Measurements from ENCODE around the gene AP1S2. TPM values are rescaled to one million over a fixed set of nuclear protein-coding genes. Genes with fewer than 3 reads are reported as not detected.

AP1S2 gene
- total and polyA plus RNA-seq, 2 of the 8 experiments (the other 6 are each of a cell fraction or from before 2014, with no cell fraction given) = 88.2 to 237 TPM

GRCh38 chrX:15854712-15855567, at the start of gene AP1S2 (continued):
- TF ChIP-seq KDM4A (IDR thresholded peaks at IDR 0.05; ENCODE audit: low read depth, low read length, severe bottlenecking) (peak; percentile 52), POLR2A (IDR thresholded peaks at IDR 0.05; ENCODE audit: control extremely low read depth in 1 of 2, low read depth in 2 of 2, low read length in 2 of 2) (peak in 1 of 2 experiments; percentile 41; a peak in 1 of 3 replicates), USF2 (IDR thresholded peaks at IDR 0.05; ENCODE audit: low read length) (peak; percentile 86), ATF2 (IDR thresholded peaks at IDR 0.05; ENCODE audit: low read length) (no peak), SIN3A (conservative IDR thresholded peaks at IDR 0.05 in 1 of 2, IDR thresholded peaks at IDR 0.05 in 1 of 2; ENCODE audit: low read depth in 1 of 2, low read length in 2 of 2) (no peak; a peak in 1 of 4 replicates)
